GM19328 (cell line): ENCODE data around the gene NPNT.

Experiments used
- ATAC-seq: cut with Tn5 transposase; IDR thresholded peaks from one replicate; pipeline ENCODE4 v1.9.1; 2021; ENCODE audit warnings: mild to moderate bottlenecking, moderate library complexity; ENCODE audit not compliant: unreplicated experiment

Gene NPNT

GRCh38 chr4:106019771-106020170 is 124.5 kb downstream of the NPNT start:
- ATAC-seq = no peak
